GM10248 (cell line): ENCODE data around the gene CDH12.

Source experiments
- CTCF ChIA-PET: fragments of 300-600 bp; sonication (Branson Sonifier 250); formaldehyde crosslinking; extraction: SDS; loops from one replicate; lab custom pipeline; 2021; ENCODE audit warnings: antibody characterized with exemption; lab: Yijun Ruan, JAX
- POLR2A ChIA-PET: fragments of 350-650 bp; sonication (Branson Sonifier 250); formaldehyde crosslinking; extraction: SDS; loops from one replicate; lab custom pipeline; 2020; ENCODE audit warnings: antibody characterized with exemption; lab: Yijun Ruan, JAX
- DNase-seq: peaks from one replicate; pipeline ENCODE4 v3.0.0; 2012; ENCODE audit errors: extremely low spot score
- CTCF ChIP-seq: IDR thresholded peaks from 2 replicates; pipeline ENCODE4 v1.5.1; 2012; ENCODE audit warnings: mild to moderate bottlenecking, low read depth; ENCODE audit errors: extremely low read depth, missing control alignments, control extremely low read depth

The CDH12 gene

GRCh38 chr5:22391956-22392355 is 461.2 kb downstream of the CDH12 start:
- DNase-seq, result no peak
- POLR2A ChIA-PET, result no interaction called here
- CTCF ChIA-PET, result interaction anchor here (1.0 kb wide), 1 partner anchor 13 kb away, joined by 3 read pairs; no protein-coding TSS in a partner anchor
- TF ChIP-seq CTCF, result no peak

DNA sequence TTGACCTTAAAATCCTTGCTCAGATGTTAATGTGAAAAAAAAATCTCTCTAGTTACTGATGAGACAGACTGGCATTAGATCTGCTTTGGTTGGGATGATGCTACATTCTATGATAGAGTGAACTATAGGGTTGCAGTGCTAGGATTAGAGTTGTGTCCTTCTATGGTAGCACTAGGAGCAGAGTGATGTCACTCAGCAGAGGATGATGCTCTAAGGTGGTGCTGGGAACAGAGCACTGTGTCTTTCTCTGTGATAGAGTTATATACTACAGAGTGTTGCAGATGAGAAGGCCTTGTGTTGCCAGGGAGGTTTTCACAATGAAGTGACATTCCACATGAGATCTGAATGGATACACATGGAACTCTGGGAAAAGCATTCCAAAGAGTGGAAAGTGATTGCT is 462.3 kb downstream of the CDH12 start:
- no peak for TF ChIP-seq CTCF
- CTCF ChIA-PET, result no interaction called here
- POLR2A ChIA-PET, result no interaction called here
- DNase-seq, result no peak

DNA sequence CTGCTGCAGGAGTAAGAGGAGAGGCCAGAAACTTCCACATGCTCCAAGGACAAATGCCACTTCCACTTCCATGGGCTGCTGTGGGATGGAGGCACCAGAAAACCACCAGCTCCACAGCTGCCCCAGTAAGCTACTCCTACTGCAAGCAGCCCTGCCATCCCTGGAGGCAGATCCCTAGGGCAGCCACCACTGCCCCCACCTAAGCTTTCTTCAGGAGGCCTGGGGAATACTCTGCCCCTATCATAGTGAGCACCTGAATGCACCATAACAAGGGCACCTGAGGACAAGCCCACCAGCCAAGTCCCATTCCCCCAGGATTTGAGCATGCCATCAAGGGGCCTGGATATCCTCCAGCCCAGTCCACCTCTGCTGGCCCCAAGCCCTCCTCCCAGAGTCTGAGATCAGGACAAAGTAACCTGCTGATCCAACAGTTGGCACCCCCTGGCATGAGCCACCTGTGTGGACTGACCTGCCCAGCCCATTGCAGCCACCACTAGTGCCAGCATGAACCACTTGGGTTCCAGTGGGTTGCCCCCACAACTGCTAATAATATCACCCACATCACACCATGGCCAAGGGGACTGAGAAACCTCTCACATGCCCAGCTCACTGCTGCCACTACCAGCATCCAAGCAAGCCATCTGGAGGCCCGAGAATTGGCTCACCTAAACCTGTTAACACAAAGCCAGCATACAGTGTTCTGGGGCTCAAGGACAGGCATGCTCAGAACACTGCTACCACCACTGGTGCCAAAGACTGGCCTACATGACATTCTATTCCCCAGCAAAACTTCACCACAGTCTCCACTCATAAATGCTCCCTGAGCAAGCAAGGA is 480.1 kb downstream of the CDH12 start:
- TF ChIP-seq CTCF, result no peak
- ChIA-PET POLR2A (no interaction called here), CTCF (interaction anchor here (3.0 kb wide), 1 partner anchor 34 kb away, joined by 9 read pairs; no protein-coding TSS in a partner anchor)
- DNase-seq, result no peak

GRCh38 chr5:22372376-22372775 is 480.8 kb downstream of the CDH12 start:
- no peak for TF ChIP-seq CTCF
- POLR2A ChIA-PET, result no interaction called here
- no peak for DNase-seq
- CTCF ChIA-PET, result interaction anchor here (3.0 kb wide), 1 partner anchor 33 kb away, joined by 9 read pairs; no protein-coding TSS in a partner anchor

GRCh38 chr5:22354956-22355355 is 498.2 kb downstream of the CDH12 start:
- CTCF ChIA-PET, result no interaction called here
- no peak for TF ChIP-seq CTCF
- POLR2A ChIA-PET, result no interaction called here

DNA sequence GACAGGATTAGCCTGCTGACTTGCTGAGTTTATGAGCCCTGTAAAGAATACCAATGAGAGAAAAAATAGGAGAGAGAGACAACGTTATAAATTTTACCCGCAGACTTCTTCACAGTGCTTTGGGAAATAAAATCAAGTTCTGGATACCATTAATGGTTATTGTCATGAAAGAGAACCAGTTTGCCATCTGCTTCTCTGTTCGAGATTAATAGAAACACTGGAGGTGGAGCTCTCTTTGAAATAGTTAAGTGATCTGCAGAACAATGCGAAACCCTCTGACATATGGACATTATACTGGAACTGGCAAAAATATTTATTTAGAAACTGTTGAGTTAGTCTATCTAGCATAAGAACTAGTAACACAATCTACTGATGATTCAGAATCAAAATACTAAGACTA is 500.7 kb downstream of the CDH12 start:
- ChIA-PET POLR2A (no interaction called here), CTCF (no interaction called here)
- DNase-seq, result no peak

More at GRCh38 chr5:22354956-22355355, 498.2 kb downstream of the CDH12 start:
- no peak for DNase-seq

More for the DNA sequence above, 500.7 kb downstream of the CDH12 start:
- no peak for TF ChIP-seq CTCF
